GM23248 (cell line): ENCODE data around the gene SCMH1.

Experiments used
- EZH2 ChIP-seq: fragments of 200-600 bp; sonication (generic); IDR thresholded peaks from 2 replicates; pipeline ENCODE4 v1.6.1; 2018; ENCODE audit warnings: antibody characterized with exemption, mild to moderate bottlenecking; ENCODE audit not compliant: insufficient read depth, poor library complexity, severe bottlenecking
- EZH2phosphoT487 ChIP-seq: fragments of 200-600 bp; sonication (generic); IDR thresholded peaks from 2 replicates; pipeline ENCODE4 v1.6.1; 2018; ENCODE audit warnings: antibody characterized with exemption, moderate library complexity, mild to moderate bottlenecking, low read depth; ENCODE audit not compliant: insufficient read depth

DNA sequence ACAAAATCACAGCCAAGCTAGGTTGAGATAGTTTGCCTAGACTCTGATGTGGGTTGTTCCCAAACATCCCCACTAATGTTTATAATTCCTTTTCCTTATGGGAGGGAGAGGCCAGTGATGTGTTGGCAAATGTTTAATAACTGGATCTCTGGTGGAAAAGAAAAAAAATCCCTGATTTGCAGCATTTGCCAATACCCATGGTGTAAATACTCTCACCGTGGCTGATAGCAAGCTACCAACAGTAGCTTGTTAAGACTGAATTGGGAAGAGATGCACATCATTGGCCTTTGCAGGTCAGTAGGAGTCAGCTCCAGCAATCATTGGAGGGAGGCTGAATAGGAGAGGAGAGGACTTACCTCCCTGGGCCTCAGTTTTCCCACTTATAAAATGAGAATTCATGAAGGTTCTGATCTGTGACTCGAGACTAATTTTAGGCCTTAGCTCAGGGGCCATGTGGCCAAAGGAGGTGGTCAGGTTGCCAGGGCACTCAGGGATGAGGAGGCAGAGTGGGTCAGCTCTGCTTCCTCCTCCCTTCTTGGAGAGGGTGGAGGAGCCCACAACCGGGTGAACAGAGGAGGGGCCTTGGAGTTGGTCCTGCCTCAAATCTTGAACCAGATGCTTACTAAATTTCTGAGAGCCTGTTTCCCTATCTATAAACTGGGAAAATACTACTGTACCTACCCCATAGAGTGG, 20.0 kb upstream of the SCMH1 start:
- TF ChIP-seq EZH2phosphoT487 (no peak), EZH2 (no peak)
